ENCODE measurements around the gene CHRNG.
"Not testable (repeated sequence)": the region's sequence is repeated elsewhere in the genome, so short reads cannot be mapped to it uniquely, and the experiment has no call there.

The CHRNG gene

GRCh38 chr2:232528746-232529460 is 10.6 kb upstream of the CHRNG start:
- peak; percentile 37 to 54 for DNase-seq

GRCh38 chr2:232529806-232530547 is 9.5 kb upstream of the CHRNG start:
- no peak for DNase-seq

- no peak for DNase-seq
Observed at GRCh38 chr2:232530626-232531260, 8.7 kb upstream of the CHRNG start.

- no peak for DNase-seq
Observed at GRCh38 chr2:232532419-232532818, 7.1 kb upstream of the CHRNG start.

- DNase-seq, result not testable (repeated sequence)
Observed at GRCh38 chr2:232532821-232533220, 6.7 kb upstream of the CHRNG start.

- no peak for DNase-seq
Observed at GRCh38 chr2:232533944-232534710, 5.4 kb upstream of the CHRNG start.

GRCh38 chr2:232534940-232535651 is 4.4 kb upstream of the CHRNG start:
- no peak for DNase-seq

- peak in 1 of 2 donors; percentile 44 for DNase-seq
Observed at GRCh38 chr2:232535761-232536530, 3.5 kb upstream of the CHRNG start.

- DNase-seq, result no peak
Observed at GRCh38 chr2:232537079-232537478, 2.4 kb upstream of the CHRNG start.

GRCh38 chr2:232537499-232537898 is 2.0 kb upstream of the CHRNG start:
- no peak for DNase-seq

GRCh38 chr2:232538671-232539070 is 821 bp upstream of the CHRNG start:
- peak; percentile 82 to 89 for DNase-seq

GRCh38 chr2:232540441-232541041 is 1.0 kb downstream of the CHRNG start:
- no peak for DNase-seq

- no peak for DNase-seq
Observed at GRCh38 chr2:232541195-232541960, 1.9 kb downstream of the CHRNG start.

- no peak for DNase-seq
Observed at GRCh38 chr2:232541961-232542714, 2.6 kb downstream of the CHRNG start.

GRCh38 chr2:232542715-232543467 is 3.4 kb downstream of the CHRNG start:
- DNase-seq, result no peak

GRCh38 chr2:232543491-232543890 is 4.0 kb downstream of the CHRNG start:
- DNase-seq, result no peak

- DNase-seq, result no peak
Observed at GRCh38 chr2:232543928-232544631, 4.6 kb downstream of the CHRNG start.

GRCh38 chr2:232544674-232545073 is 5.2 kb downstream of the CHRNG start:
- DNase-seq, result no peak

All from inflammatory macrophage treated with lipopolysaccharide for 1 hour (primary cell).